DOHH2 (cell line): ENCODE results near the gene GNLY.

Experiments
- H3F3A ChIP-seq: fragments of 200-600 bp; sonication (generic), shearing (Covaris generic); 2 replicates; pipeline ENCODE4 v1.6.0; 2016; ENCODE audit warnings: antibody characterized with exemption, mild to moderate bottlenecking; ENCODE audit not compliant: control insufficient read depth, insufficient read depth
- H3K27ac ChIP-seq: fragments of 200-600 bp; sonication (generic); 2 replicates; pipeline ENCODE4 v1.5.1; 2014; ENCODE audit warnings: low read depth, mild to moderate bottlenecking, low read length, moderate library complexity
- H3K27me3 ChIP-seq: fragments of 200-600 bp; sonication (generic); 2 replicates; pipeline ENCODE4 v1.6.1; 2014; ENCODE audit warnings: mild to moderate bottlenecking, low read length, mixed read lengths; ENCODE audit not compliant: control insufficient read depth
- H3K36me3 ChIP-seq: fragments of 200-600 bp; sonication (generic); 2 replicates; pipeline ENCODE4 v1.6.1; 2014; ENCODE audit warnings: mild to moderate bottlenecking, low read length, moderate library complexity, mixed read lengths; ENCODE audit not compliant: control insufficient read depth
- H3K4me1 ChIP-seq: fragments of 200-600 bp; sonication (generic); 2 replicates; pipeline ENCODE4 v1.6.1; 2014; ENCODE audit warnings: mild to moderate bottlenecking, low read length, mixed read lengths; ENCODE audit not compliant: control insufficient read depth
- H3K4me2 ChIP-seq: fragments of 200-600 bp; sonication (generic); 2 replicates; pipeline ENCODE4 v1.6.0; 2014; ENCODE audit warnings: mild to moderate bottlenecking, low read length, moderate library complexity
- H3K4me3 ChIP-seq: fragments of 200-600 bp; sonication (generic); 2 replicates; pipeline ENCODE4 v1.5.1; 2014; ENCODE audit warnings: mild to moderate bottlenecking, low read length, mixed read lengths
- H3K79me2 ChIP-seq: fragments of 200-600 bp; sonication (generic); 2 replicates; pipeline ENCODE4 v1.6.1; 2014; ENCODE audit warnings: mild to moderate bottlenecking, low read length, mixed read lengths; ENCODE audit not compliant: control insufficient read depth
- H3K9me2 ChIP-seq: fragments of 200-600 bp; sonication (generic); replicated peaks from 2 replicates; pipeline ENCODE4 v1.6.1; 2014; ENCODE audit warnings: mild to moderate bottlenecking, low read length, mixed read lengths; ENCODE audit not compliant: control insufficient read depth
- H3K9me3 ChIP-seq: fragments of 200-600 bp; sonication (generic); 2 replicates; pipeline ENCODE4 v1.6.1; 2014; ENCODE audit warnings: antibody characterized with exemption, low read length, mixed read lengths; ENCODE audit not compliant: control insufficient read depth, insufficient read depth
- H4K20me1 ChIP-seq: fragments of 200-600 bp; sonication (generic); 2 replicates; pipeline ENCODE4 v1.6.0; 2014; ENCODE audit warnings: low read depth, mild to moderate bottlenecking, antibody characterized with exemption, low read length, moderate library complexity; ENCODE audit not compliant: control insufficient read depth, insufficient read depth
- CTCF ChIP-seq: fragments of 200-600 bp; sonication (generic); IDR thresholded peaks from one replicate; pipeline ENCODE4 v1.5.1; 2014; ENCODE audit warnings: antibody characterized with exemption, mild to moderate bottlenecking, low read depth, low read length; ENCODE audit not compliant: poor library complexity, severe bottlenecking
- EZH2phosphoT487 ChIP-seq: fragments of 200-600 bp; sonication (generic); IDR thresholded peaks from 2 replicates; pipeline ENCODE4 v1.6.1; 2017; ENCODE audit warnings: borderline replicate concordance, mild to moderate bottlenecking, antibody characterized with exemption, low read length, moderate library complexity, mixed read lengths

The GNLY gene

GRCh38 chr2:85699325-85699724 is 5.2 kb downstream of the GNLY start:
- H3K4me1 ChIP-seq: peaks cover 2% of the 10 kb centered on the region

GRCh38 chr2:85702172-85702571 is 8.0 kb downstream of the GNLY start:
- no peak overlapping the region for H3K4me2 ChIP-seq
- H3K4me3 ChIP-seq: no peak overlapping the region
- no peaks in the 10 kb centered on the region for H3K36me3 ChIP-seq
- no peak for TF ChIP-seq EZH2phosphoT487
- no peak for TF ChIP-seq CTCF
- no peaks in the 10 kb centered on the region for H3K9me2 ChIP-seq
- H3K79me2 ChIP-seq: no peaks in the 10 kb centered on the region
- peaks cover 14% of the 10 kb centered on the region for H3K4me1 ChIP-seq
- no peaks in the 10 kb centered on the region for H4K20me1 ChIP-seq
- H3K9me3 ChIP-seq: no peaks in the 10 kb centered on the region
- H3K27me3 ChIP-seq: peaks cover 2% of the 10 kb centered on the region; the same call in 1 of the 2 replicates
- no peak overlapping the region for H3K27ac ChIP-seq
- no peaks in the 10 kb centered on the region; the same call in 1 of the 2 replicates for H3F3A ChIP-seq

More at GRCh38 chr2:85699325-85699724, 5.2 kb downstream of the GNLY start:
- Histone ChIP-seq H3K4me2 (no peak overlapping the region), H3K4me3 (no peak overlapping the region), H3K9me3 (no peaks in the 10 kb centered on the region), H4K20me1 (no peaks in the 10 kb centered on the region), H3K27ac (no peak overlapping the region), H3K36me3 (no peaks in the 10 kb centered on the region), H3K27me3 (peaks cover 5% of the 10 kb centered on the region; the same call in 1 of the 2 replicates), H3K79me2 (no peaks in the 10 kb centered on the region), H3K9me2 (no peaks in the 10 kb centered on the region), H3F3A (no peaks in the 10 kb centered on the region; the same call in 1 of the 2 replicates)
- TF ChIP-seq EZH2phosphoT487: no peak
- TF ChIP-seq CTCF: no peak

GRCh38 chr2:85702800-85703199 is 8.6 kb downstream of the GNLY start:
- Histone ChIP-seq H3K36me3 (no peaks in the 10 kb centered on the region), H3K9me3 (no peaks in the 10 kb centered on the region), H3K27ac (no peak overlapping the region), H3K27me3 (peaks cover 4% of the 10 kb centered on the region; the same call in 1 of the 2 replicates), H3K9me2 (no peaks in the 10 kb centered on the region), H3K79me2 (no peaks in the 10 kb centered on the region), H4K20me1 (no peaks in the 10 kb centered on the region), H3K4me3 (no peak overlapping the region), H3F3A (no peaks in the 10 kb centered on the region; the same call in 1 of the 2 replicates), H3K4me2 (no peak overlapping the region), H3K4me1 (peaks cover 14% of the 10 kb centered on the region)
- TF ChIP-seq EZH2phosphoT487 (no peak), CTCF (no peak)

GRCh38 chr2:85703329-85703728 is 9.2 kb downstream of the GNLY start:
- peaks cover 14% of the 10 kb centered on the region for H3K4me1 ChIP-seq
- no peaks in the 10 kb centered on the region; the same call in 1 of the 2 replicates for H3F3A ChIP-seq
- H3K27me3 ChIP-seq: peaks cover 6% of the 10 kb centered on the region; the same call in 1 of the 2 replicates
- H3K9me3 ChIP-seq: no peaks in the 10 kb centered on the region
- H3K36me3 ChIP-seq: no peaks in the 10 kb centered on the region
- H3K79me2 ChIP-seq: no peaks in the 10 kb centered on the region
- no peak overlapping the region for H3K27ac ChIP-seq
- no peaks in the 10 kb centered on the region for H4K20me1 ChIP-seq
- H3K9me2 ChIP-seq: no peaks in the 10 kb centered on the region
- TF ChIP-seq EZH2phosphoT487 (no peak), CTCF (no peak)
- H3K4me2 ChIP-seq: no peak overlapping the region
- H3K4me3 ChIP-seq: no peak overlapping the region
